HEK293 (cell line): ENCODE data around the gene WDR47.

Source experiments
- ZNF155 ChIP-seq: fragments of 450-650 bp; formaldehyde crosslinking; IDR thresholded peaks from 2 replicates; pipeline ENCODE4 v1.5.1; 2016; ENCODE audit warnings: missing biosample characterization, missing genetic modification characterization
- ZNF664 ChIP-seq: fragments of 450-650 bp; formaldehyde crosslinking; IDR thresholded peaks from 2 replicates; pipeline ENCODE4 v1.5.1; 2016; ENCODE audit warnings: missing biosample characterization, missing genetic modification characterization
- ZNF677 ChIP-seq: fragments of 450-650 bp; IDR thresholded peaks from 2 replicates; pipeline ENCODE4 v1.5.0; 2018; ENCODE audit warnings: missing biosample characterization, mild to moderate bottlenecking, missing genetic modification characterization, moderate library complexity
- ZNF776 ChIP-seq: fragments of 450-650 bp; formaldehyde crosslinking; IDR thresholded peaks from 2 replicates; pipeline ENCODE4 v1.5.0; 2017; ENCODE audit warnings: missing biosample characterization, missing genetic modification characterization, borderline replicate concordance
- ZNF777 ChIP-seq: fragments of 450-650 bp; formaldehyde crosslinking; IDR thresholded peaks from 2 replicates; pipeline ENCODE4 v1.5.1; 2017; ENCODE audit warnings: missing biosample characterization, missing genetic modification characterization, borderline replicate concordance
- ZNF792 ChIP-seq: fragments of 450-650 bp; formaldehyde crosslinking; IDR thresholded peaks from 2 replicates; pipeline ENCODE4 v1.5.1; 2016; ENCODE audit warnings: missing biosample characterization, missing genetic modification characterization
- ZNF830 ChIP-seq: fragments of 450-650 bp; IDR thresholded peaks from 2 replicates; pipeline ENCODE4 v1.5.0; 2018; ENCODE audit warnings: missing biosample characterization, missing genetic modification characterization, low read depth, mild to moderate bottlenecking, moderate library complexity
- TF ChIP-seq, protein P1 (sequence below): fragments of 450-650 bp; formaldehyde crosslinking; IDR thresholded peaks from 2 replicates; pipeline ENCODE4 v1.5.1; 2016; ENCODE audit warnings: missing biosample characterization, missing genetic modification characterization
- TF ChIP-seq, protein P2 (sequence below): fragments of 450-650 bp; formaldehyde crosslinking; IDR thresholded peaks from 2 replicates; pipeline ENCODE4 v1.5.1; 2016; ENCODE audit warnings: missing biosample characterization, missing genetic modification characterization
- TF ChIP-seq, protein P3 (sequence below): fragments of 450-650 bp; IDR thresholded peaks from 2 replicates; pipeline ENCODE4 v1.5.1; 2018; ENCODE audit warnings: missing biosample characterization, mild to moderate bottlenecking, missing genetic modification characterization

DNA sequence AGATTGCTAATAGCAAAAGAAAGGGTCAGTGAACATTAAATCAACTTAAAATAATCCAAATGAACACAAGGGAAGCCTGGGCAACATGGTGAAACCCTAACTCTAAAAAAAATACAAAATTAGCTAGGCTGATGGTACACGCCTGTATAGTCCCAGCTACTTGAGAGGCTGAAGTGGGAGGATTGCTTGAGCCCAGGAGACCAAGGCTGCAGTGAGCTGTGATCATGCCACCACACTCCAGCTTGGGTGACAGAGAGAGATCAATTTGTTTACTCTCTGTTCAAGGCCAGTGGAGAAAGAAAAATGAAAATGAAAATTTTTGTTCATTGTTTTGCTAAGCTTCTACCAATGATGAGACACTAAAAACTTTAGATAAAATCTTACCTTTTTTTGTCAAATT is 24.8 kb downstream of the WDR47 start:
- TF ChIP-seq, protein P1, sequence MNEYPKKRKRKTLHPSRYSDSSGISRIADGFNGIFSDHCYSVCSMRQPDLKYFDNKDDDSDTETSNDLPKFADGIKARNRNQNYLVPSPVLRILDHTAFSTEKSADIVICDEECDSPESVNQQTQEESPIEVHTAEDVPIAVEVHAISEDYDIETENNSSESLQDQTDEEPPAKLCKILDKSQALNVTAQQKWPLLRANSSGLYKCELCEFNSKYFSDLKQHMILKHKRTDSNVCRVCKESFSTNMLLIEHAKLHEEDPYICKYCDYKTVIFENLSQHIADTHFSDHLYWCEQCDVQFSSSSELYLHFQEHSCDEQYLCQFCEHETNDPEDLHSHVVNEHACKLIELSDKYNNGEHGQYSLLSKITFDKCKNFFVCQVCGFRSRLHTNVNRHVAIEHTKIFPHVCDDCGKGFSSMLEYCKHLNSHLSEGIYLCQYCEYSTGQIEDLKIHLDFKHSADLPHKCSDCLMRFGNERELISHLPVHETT (tag by site-specific recombination), result no peak
- TF ChIP-seq, protein P2, sequence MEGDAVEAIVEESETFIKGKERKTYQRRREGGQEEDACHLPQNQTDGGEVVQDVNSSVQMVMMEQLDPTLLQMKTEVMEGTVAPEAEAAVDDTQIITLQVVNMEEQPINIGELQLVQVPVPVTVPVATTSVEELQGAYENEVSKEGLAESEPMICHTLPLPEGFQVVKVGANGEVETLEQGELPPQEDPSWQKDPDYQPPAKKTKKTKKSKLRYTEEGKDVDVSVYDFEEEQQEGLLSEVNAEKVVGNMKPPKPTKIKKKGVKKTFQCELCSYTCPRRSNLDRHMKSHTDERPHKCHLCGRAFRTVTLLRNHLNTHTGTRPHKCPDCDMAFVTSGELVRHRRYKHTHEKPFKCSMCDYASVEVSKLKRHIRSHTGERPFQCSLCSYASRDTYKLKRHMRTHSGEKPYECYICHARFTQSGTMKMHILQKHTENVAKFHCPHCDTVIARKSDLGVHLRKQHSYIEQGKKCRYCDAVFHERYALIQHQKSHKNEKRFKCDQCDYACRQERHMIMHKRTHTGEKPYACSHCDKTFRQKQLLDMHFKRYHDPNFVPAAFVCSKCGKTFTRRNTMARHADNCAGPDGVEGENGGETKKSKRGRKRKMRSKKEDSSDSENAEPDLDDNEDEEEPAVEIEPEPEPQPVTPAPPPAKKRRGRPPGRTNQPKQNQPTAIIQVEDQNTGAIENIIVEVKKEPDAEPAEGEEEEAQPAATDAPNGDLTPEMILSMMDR, result no peak
- TF ChIP-seq ZNF776 (tag by site-specific recombination), result no peak
- TF ChIP-seq ZNF777 (tag by site-specific recombination), result no peak
- TF ChIP-seq, protein P3, sequence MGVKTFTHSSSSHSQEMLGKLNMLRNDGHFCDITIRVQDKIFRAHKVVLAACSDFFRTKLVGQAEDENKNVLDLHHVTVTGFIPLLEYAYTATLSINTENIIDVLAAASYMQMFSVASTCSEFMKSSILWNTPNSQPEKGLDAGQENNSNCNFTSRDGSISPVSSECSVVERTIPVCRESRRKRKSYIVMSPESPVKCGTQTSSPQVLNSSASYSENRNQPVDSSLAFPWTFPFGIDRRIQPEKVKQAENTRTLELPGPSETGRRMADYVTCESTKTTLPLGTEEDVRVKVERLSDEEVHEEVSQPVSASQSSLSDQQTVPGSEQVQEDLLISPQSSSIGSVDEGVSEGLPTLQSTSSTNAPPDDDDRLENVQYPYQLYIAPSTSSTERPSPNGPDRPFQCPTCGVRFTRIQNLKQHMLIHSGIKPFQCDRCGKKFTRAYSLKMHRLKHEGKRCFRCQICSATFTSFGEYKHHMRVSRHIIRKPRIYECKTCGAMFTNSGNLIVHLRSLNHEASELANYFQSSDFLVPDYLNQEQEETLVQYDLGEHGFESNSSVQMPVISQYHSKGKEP, result no peak
- TF ChIP-seq ZNF792, result no peak
- TF ChIP-seq ZNF677 (tag by site-specific recombination), result no peak
- no peak for TF ChIP-seq ZNF664
- no peak for TF ChIP-seq ZNF830 (tag by site-specific recombination)
- TF ChIP-seq ZNF155 (tag by site-specific recombination), result no peak
